Endothelial cell of umbilical vein (primary cell): ENCODE results near the gene LMNA. TPM values are rescaled to one million over a fixed set of nuclear protein-coding genes. Genes with fewer than 3 reads are reported as not detected.

ENCODE experiments used
- BruUV-seq: library from RNA; stranded (reverse); fragments of 400-500 nt; replicated peaks from 2 replicates; lab custom pipeline; 2021; lab: Mats Ljungman, UMichigan
- CTCF ChIA-PET: fragments of 300-600, 350-600 bp; sonication (Branson Sonifier 250); formaldehyde crosslinking; loops from one replicate; lab custom pipeline; 2021; ENCODE audit warnings: antibody characterized with exemption, inconsistent platforms; lab: Charles Lee
- POLR2A ChIA-PET: fragments of 300-600, 350-600 bp; sonication (Branson Sonifier 250); formaldehyde crosslinking; loops from one replicate; lab custom pipeline; 2021; ENCODE audit warnings: antibody characterized with exemption, inconsistent platforms; lab: Charles Lee
- DNase-seq: peaks from one replicate; pipeline ENCODE4 v3.0.0-alpha.2; 2011; ENCODE audit warnings: low read depth, low spot score
- FAIRE-seq: peaks from 2 replicates; lab custom pipeline; 2011; peaks lifted over from hg19 to GRCh38; lab: Jason Lieb, UNC
- H2AFZ ChIP-seq: 2 replicates; pipeline ENCODE4 v1.6.0; 2012; ENCODE audit warnings: low read depth, low read length, control low read depth, inconsistent platforms
- H3K27ac ChIP-seq: 2 replicates; pipeline ENCODE4 v1.5.1; 2011; ENCODE audit warnings: low read depth, mild to moderate bottlenecking, control low read depth, low read length, moderate library complexity; ENCODE audit not compliant: insufficient read depth
- H3K27me3 ChIP-seq, 2 experiments: 2 replicates each; pipeline versions ENCODE4 v1.6.0 to v1.6.1; 2011; ENCODE audit warnings: low read length in 2 of 2, mixed read lengths in 1 of 2; ENCODE audit not compliant: control insufficient read depth in 2 of 2, insufficient read depth in 2 of 2
- H3K36me3 ChIP-seq, 2 experiments: 2 replicates in 1 of 2; 3 replicates in 1 of 2; pipeline ENCODE4 v1.5.1; 2011; ENCODE audit warnings: low read length in 2 of 2, mild to moderate bottlenecking in 1 of 2, moderate library complexity in 1 of 2; ENCODE audit not compliant: control insufficient read depth in 2 of 2, insufficient read depth in 2 of 2; ENCODE audit errors: extremely low read depth in 1 of 2
- H3K4me1 ChIP-seq: 3 replicates; pipeline ENCODE4 v1.5.1; 2011; ENCODE audit warnings: mild to moderate bottlenecking, low read length; ENCODE audit not compliant: control insufficient read depth, insufficient read depth; ENCODE audit errors: extremely low read depth
- H3K4me2 ChIP-seq: 2 replicates; pipeline ENCODE4 v1.6.1; 2011; ENCODE audit warnings: low read length, control low read depth, mixed read lengths; ENCODE audit not compliant: insufficient read depth
- H3K4me3 ChIP-seq, 3 experiments: fragments of 200-600 bp in 1 of 3; sonication (generic), shearing (Covaris generic) in 1 of 3; replicated peaks in 1 of 3; 2 replicates each; pipeline ENCODE4 v1.5.1; 2011 to 2016; ENCODE audit warnings: control low read depth in 3 of 3, low read length in 3 of 3, mild to moderate bottlenecking in 2 of 3, inconsistent platforms in 1 of 3, low read depth in 1 of 3, moderate library complexity in 1 of 3; ENCODE audit not compliant: insufficient read depth in 1 of 3
- H3K79me2 ChIP-seq: 2 replicates; pipeline ENCODE4 v1.6.0; 2012; ENCODE audit warnings: low read length, inconsistent platforms; ENCODE audit not compliant: control insufficient read depth, insufficient read depth
- H3K9ac ChIP-seq: replicated peaks from 2 replicates; pipeline ENCODE3; 2011; ENCODE audit warnings: low read length, control low read depth; ENCODE audit not compliant: insufficient read depth; ENCODE audit errors: extremely low read depth
- H3K9me1 ChIP-seq: replicated peaks from 3 replicates; pipeline ENCODE4 v1.6.0; 2011; ENCODE audit warnings: mild to moderate bottlenecking, low read length; ENCODE audit not compliant: control insufficient read depth, insufficient read depth; ENCODE audit errors: extremely low read depth
- H3K9me3 ChIP-seq: replicated peaks from 2 replicates; pipeline ENCODE4 v1.5.1; 2012; ENCODE audit warnings: low read length, inconsistent platforms; ENCODE audit not compliant: control insufficient read depth, insufficient read depth
- H4K20me1 ChIP-seq: replicated peaks from 2 replicates; pipeline ENCODE3; 2011; ENCODE audit warnings: mild to moderate bottlenecking, low read length; ENCODE audit not compliant: control insufficient read depth, insufficient read depth; ENCODE audit errors: extremely low read depth
- CTCF ChIP-seq, 2 donors: IDR thresholded peaks; 1 replicate in 1 of 2; 2 replicates in 1 of 2; pipeline ENCODE4 v1.5.1; 2011; ENCODE audit warnings: low read length in 2 of 2, mild to moderate bottlenecking in 2 of 2, moderate library complexity in 2 of 2, control low read depth in 1 of 2, inconsistent platforms in 1 of 2, low read depth in 1 of 2; ENCODE audit not compliant: insufficient read depth in 1 of 2; ENCODE audit errors: extremely low read depth in 1 of 2
- EZH2 ChIP-seq: IDR thresholded peaks from 2 replicates; pipeline ENCODE4 v1.6.1; 2012; ENCODE audit warnings: borderline replicate concordance, low read depth, mild to moderate bottlenecking, moderate library complexity, low read length, inconsistent platforms; ENCODE audit not compliant: severe bottlenecking
- FOS ChIP-seq: IDR thresholded peaks from 2 replicates; pipeline ENCODE4 v1.6.1; 2011; ENCODE audit warnings: mild to moderate bottlenecking, low read length, moderate library complexity, borderline replicate concordance; ENCODE audit not compliant: insufficient read depth
- GATA2 ChIP-seq: IDR thresholded peaks from 2 replicates; pipeline ENCODE4 v1.7.0; 2011; ENCODE audit warnings: low read depth, mild to moderate bottlenecking, moderate library complexity, mixed read lengths, low read length; ENCODE audit not compliant: insufficient read length, insufficient read depth
- JUN ChIP-seq: IDR thresholded peaks from 2 replicates; pipeline ENCODE4 v1.6.1; 2011; ENCODE audit warnings: borderline replicate concordance, low read depth; ENCODE audit not compliant: insufficient read length, insufficient read depth
- MAX ChIP-seq: IDR thresholded peaks from 2 replicates; pipeline ENCODE4 v1.6.1; 2011; ENCODE audit not compliant: insufficient read depth, insufficient read length
- MYC ChIP-seq: IDR thresholded peaks from one replicate; pipeline ENCODE4 v1.6.1; 2011; ENCODE audit warnings: mild to moderate bottlenecking, low read depth, low read length
- POLR2A ChIP-seq: IDR thresholded peaks from 2 replicates; pipeline ENCODE4 v1.6.1; 2012; ENCODE audit warnings: low read depth, mild to moderate bottlenecking, control low read depth, low read length
- POLR2AphosphoS5 ChIP-seq: IDR thresholded peaks from 2 replicates; pipeline ENCODE4 v1.6.1; 2012; ENCODE audit warnings: low read depth, mild to moderate bottlenecking, control low read depth, low read length, moderate library complexity; ENCODE audit not compliant: insufficient read depth
- dilution Hi-C: fragments of 300-500 bp; cut with MboI; formaldehyde crosslinking; loops from one replicate; pipeline ENCODE4 v1.15.0; 2019; ENCODE audit warnings: low sequenced_read_pairs; ENCODE audit not compliant: extremely low pct_ligation_motif_present
- intact Hi-C: fragments of 100-400 bp; cut with micrococcal nuclease; formaldehyde crosslinking; loops from one replicate; pipeline ENCODE4 v1.10.0; 2022
- polyA plus RNA-seq, 4 experiments: library from polyadenylated mRNA; depleted of rRNA in 3 of 4; stranded (reverse) in 3 of 4; unstranded in 1 of 4; fragments of >200 nt; gene quantifications; 2 replicates each; pipeline versions ENCODE4 v1.2.1 to v1.2.3, GENCODE V29; 2011 to 2012; ENCODE audit warnings: missing spikeins in 1 of 4
- total RNA-seq: library from RNA; stranded (reverse); gene quantifications from 2 replicates; pipeline ENCODE4 v1.2.3, GENCODE V29; 2021

The LMNA gene
- total and polyA plus RNA-seq, 2 donors (not counting 3 experiments of a cell fraction or from before 2014, with no cell fraction given) = 371 to 742 TPM

GRCh38 chr1:156106624-156107488 lies 7.7 kb upstream of the LMNA start:
- Histone ChIP-seq H3K9me3 (no peaks in the 10 kb centered on the region), H3K27ac (peak overlapping the region; percentile 77), H2AFZ (peak overlapping the region; percentile 24), H3K36me3 (no peaks in the 10 kb centered on the region), H4K20me1 (no peaks in the 10 kb centered on the region), H3K79me2 (no peaks in the 10 kb centered on the region), H3K4me3 (no peak overlapping the region), H3K4me2 (no peak overlapping the region), H3K4me1 (peaks cover 42% of the 10 kb centered on the region), H3K9me1 (no peaks in the 10 kb centered on the region), H3K27me3 (no peaks in the 10 kb centered on the region), H3K9ac (peak overlapping the region; percentile 61)
- BruUV-seq = no TSS peak
- TF ChIP-seq JUN (no peak), MAX (no peak), CTCF (IDR thresholded peaks at IDR 0.05; ENCODE audit: extremely low read depth in 1 of 2, insufficient read depth in 1 of 2, low read depth in 1 of 2, low read length in 2 of 2) (no peak), MYC (no peak), POLR2AphosphoS5 (no peak), GATA2 (no peak), FOS (no peak), EZH2 (no peak), POLR2A (no peak)
- POLR2A ChIA-PET = interaction anchor here (0.7 to 1.6 kb wide), 3 partner anchors 9 to 22 kb away, joined by 3 to 7 read pairs (median 5); partner anchors contain the start of gene LMNA
- CTCF ChIA-PET = interaction anchor here (0.6 to 2.2 kb wide), 8 partner anchors 10 to 145 kb away, joined by 3 to 8 read pairs (median 4); no protein-coding TSS in a partner anchor
- dilution Hi-C loops = no loop called here
- intact Hi-C loops = loop anchor here (1.0 kb wide), 3 partner anchors 7 to 19 kb away; partner anchors contain the start of gene LMNA
- FAIRE-seq (no peak), DNase-seq (no peak)
